NCI-H2196 treated with DMSO at 0.1 percent for 48 hours (cell line): ENCODE results near the gene MOXD1.

ENCODE experiments used
- DNase-seq: peaks from one replicate; lab custom pipeline; 2025; ENCODE audit not compliant: unreplicated experiment; lab: John Stamatoyannopoulos, UW

Gene MOXD1

GRCh38 chr6:132400883-132401617 lies at the start of gene MOXD1:
Gene MOXD1, minus strand, starts transcription at chr6:132401475. Its CDS starts 49 bp downstream, at chr6:132401426.
- DNase-seq, result no peak

GRCh38 chr6:132446855-132447241 lies 45.6 kb upstream of the MOXD1 start:
- no peak for DNase-seq

GRCh38 chr6:132446141-132446854 lies 45.0 kb upstream of the MOXD1 start:
- DNase-seq, result no peak

- no peak for DNase-seq
Observed at GRCh38 chr6:132445201-132445951, 44.1 kb upstream of the MOXD1 start.

GRCh38 chr6:132443206-132443605 lies 41.9 kb upstream of the MOXD1 start:
- no peak for DNase-seq

GRCh38 chr6:132430110-132430509 lies 28.8 kb upstream of the MOXD1 start:
- no peak for DNase-seq

GRCh38 chr6:132425176-132425575 lies 23.9 kb upstream of the MOXD1 start:
- DNase-seq, result no peak

- no peak for DNase-seq
Observed at GRCh38 chr6:132423839-132424238, 22.6 kb upstream of the MOXD1 start.

- DNase-seq, result no peak
Observed at GRCh38 chr6:132418235-132418965, 17.1 kb upstream of the MOXD1 start.

GRCh38 chr6:132414761-132415160 lies 13.5 kb upstream of the MOXD1 start:
- no peak for DNase-seq

GRCh38 chr6:132414322-132414721 lies 13.0 kb upstream of the MOXD1 start:
- DNase-seq, result no peak

GRCh38 chr6:132413499-132413802 lies 12.2 kb upstream of the MOXD1 start:
- DNase-seq, result no peak

GRCh38 chr6:132412656-132413498 lies 11.6 kb upstream of the MOXD1 start:
- no peak for DNase-seq

- DNase-seq, result no peak
Observed at GRCh38 chr6:132411296-132411695, 10.0 kb upstream of the MOXD1 start.

GRCh38 chr6:132410830-132411229 lies 9.6 kb upstream of the MOXD1 start:
- no peak for DNase-seq

GRCh38 chr6:132405143-132405915 lies 4.1 kb upstream of the MOXD1 start:
- no peak for DNase-seq

- no peak for DNase-seq
Observed at GRCh38 chr6:132404736-132405135, 3.5 kb upstream of the MOXD1 start.

GRCh38 chr6:132404330-132404729 lies 3.1 kb upstream of the MOXD1 start:
- no peak for DNase-seq

GRCh38 chr6:132401618-132402285 lies 477 bp upstream of the MOXD1 start:
- no peak for DNase-seq
